HFFc6 (cell line): ENCODE data around the gene SSRP1. TPM values are rescaled to one million over a fixed set of nuclear protein-coding genes. Genes with fewer than 3 reads are reported as not detected.

Experiments used
- DNase-seq: peaks from one replicate; pipeline ENCODE4 v3.0.0-alpha.2; 2018
- H3K27ac Mint-ChIP-seq: 2 replicates; pipeline ENCODE4 v1.8.0; 2020; ENCODE audit warnings: mild to moderate bottlenecking, mixed read lengths
- H3K27me3 Mint-ChIP-seq: 2 replicates; pipeline ENCODE4 v1.8.0; 2021; ENCODE audit warnings: mild to moderate bottlenecking, moderate library complexity, mixed read lengths; ENCODE audit not compliant: insufficient read depth
- H3K36me3 Mint-ChIP-seq: 2 replicates; pipeline ENCODE4 v1.8.0; 2021; ENCODE audit warnings: low read depth, mixed read lengths
- H3K4me1 Mint-ChIP-seq: 2 replicates; pipeline ENCODE4 v1.8.0; 2020; ENCODE audit warnings: low read depth, mixed read lengths
- H3K4me3 Mint-ChIP-seq: 2 replicates; pipeline ENCODE4 v1.8.0; 2020; ENCODE audit warnings: mild to moderate bottlenecking, moderate library complexity, mixed read lengths
- H3K9me3 Mint-ChIP-seq: 2 replicates; pipeline ENCODE4 v1.8.0; 2020; ENCODE audit warnings: mild to moderate bottlenecking, mixed read lengths
- CTCF ChIP-seq: fragments of 200-600 bp; sonication (generic); IDR thresholded peaks from 2 replicates; pipeline ENCODE4 v1.5.0; 2021; ENCODE audit warnings: antibody characterized with exemption, mild to moderate bottlenecking
- long read RNA-seq: library from polyadenylated mRNA; unstranded; transcript quantifications from one replicate; pipeline ENCODE4 v2.0.0, GENCODE V29; 2019
- total RNA-seq, 6 experiments: library from RNA; stranded (reverse); fragmentation: NEBNext Ultra II Directional; extraction: Animal tissue kit (Norgen Biotek cat#: 25700); gene quantifications; 2 replicates in 1 of 6; 3 replicates in 5 of 6; pipeline ENCODE4 v1.2.3, GENCODE V29; 2021

The SSRP1 gene
- 100 to 1,000 TPM in 5 of 6 experiments, 10 to 100 TPM in 1; 84.0 to 141 (median 133) TPM for total RNA-seq
- long read RNA-seq, partial matches to known transcripts, result 23 of 27 reads
- long read RNA-seq, other reads (novel, unspliced or antisense), result 0 of 27 reads

- TF ChIP-seq CTCF, result no peak
- peak within 1 kb of the TSS; percentile 98 for H3K4me3 Mint-ChIP-seq
- H3K27me3 Mint-ChIP-seq, result peaks cover 6% of the 10 kb centered on the region
- H3K27ac Mint-ChIP-seq, result peak within 1 kb of the TSS; percentile 96
- peaks cover 24% of the 10 kb centered on the region for H3K4me1 Mint-ChIP-seq
- peak; percentile 82 for DNase-seq
- no peaks in the 10 kb centered on the region for H3K9me3 Mint-ChIP-seq
- peaks cover 30% of the 10 kb centered on the region for H3K36me3 Mint-ChIP-seq
These were observed at the start of gene SSRP1 for GRCh38 chr11:57335343-57336110. Gene SSRP1 (minus strand): TSS chr11:57335892. CDS start chr11:57335121, 771 bp downstream.

- no peak within 1 kb of the TSS for H3K27ac Mint-ChIP-seq
- no peak for DNase-seq
- no peak for TF ChIP-seq CTCF
- no peak within 1 kb of the TSS for H3K4me3 Mint-ChIP-seq
- no peaks in the 10 kb centered on the region for H3K4me1 Mint-ChIP-seq
- peaks cover 43% of the 10 kb centered on the region for H3K27me3 Mint-ChIP-seq
- no peaks in the 10 kb centered on the region for H3K36me3 Mint-ChIP-seq
- no peaks in the 10 kb centered on the region for H3K9me3 Mint-ChIP-seq
These were observed 45.3 kb upstream of the SSRP1 start, which contains the start of gene PRG3 for GRCh38 chr11:57380975-57381374. Gene PRG3 (minus strand): TSS chr11:57381150. CDS start chr11:57380708, 442 bp downstream.

GRCh38 chr11:57379732-57380131 lies 44.0 kb upstream of the SSRP1 start:
- Mint-ChIP-seq H3K27ac (no peak overlapping the region), H3K9me3 (no peaks in the 10 kb centered on the region), H3K27me3 (peaks cover 33% of the 10 kb centered on the region), H3K36me3 (no peaks in the 10 kb centered on the region), H3K4me3 (no peak overlapping the region), H3K4me1 (no peaks in the 10 kb centered on the region)
- no peak for DNase-seq
- TF ChIP-seq CTCF, result no peak

GRCh38 chr11:57378186-57378585 lies 42.5 kb upstream of the SSRP1 start:
- H3K27ac Mint-ChIP-seq, result no peak overlapping the region
- H3K27me3 Mint-ChIP-seq, result peaks cover 26% of the 10 kb centered on the region
- no peak for TF ChIP-seq CTCF
- no peaks in the 10 kb centered on the region for H3K9me3 Mint-ChIP-seq
- no peaks in the 10 kb centered on the region for H3K36me3 Mint-ChIP-seq
- H3K4me3 Mint-ChIP-seq, result no peak overlapping the region
- H3K4me1 Mint-ChIP-seq, result no peaks in the 10 kb centered on the region
- DNase-seq, result no peak

- no peak for DNase-seq
- Mint-ChIP-seq H3K4me1 (no peaks in the 10 kb centered on the region), H3K27ac (no peak overlapping the region), H3K4me3 (no peak overlapping the region), H3K27me3 (peaks cover 17% of the 10 kb centered on the region), H3K9me3 (no peaks in the 10 kb centered on the region), H3K36me3 (no peaks in the 10 kb centered on the region)
- TF ChIP-seq CTCF, result no peak
These were observed 41.4 kb upstream of the SSRP1 start for GRCh38 chr11:57377107-57377506.
